Measurements from ENCODE around the gene SPATA1. TPM values are rescaled to one million over a fixed set of nuclear protein-coding genes. Genes with fewer than 3 reads are reported as not detected.

SPATA1 gene
- total and polyA plus RNA-seq, 2 donors (not counting 1 experiment from before 2014, with no cell fraction given) = 0.73 to 8.6 TPM

DNA sequence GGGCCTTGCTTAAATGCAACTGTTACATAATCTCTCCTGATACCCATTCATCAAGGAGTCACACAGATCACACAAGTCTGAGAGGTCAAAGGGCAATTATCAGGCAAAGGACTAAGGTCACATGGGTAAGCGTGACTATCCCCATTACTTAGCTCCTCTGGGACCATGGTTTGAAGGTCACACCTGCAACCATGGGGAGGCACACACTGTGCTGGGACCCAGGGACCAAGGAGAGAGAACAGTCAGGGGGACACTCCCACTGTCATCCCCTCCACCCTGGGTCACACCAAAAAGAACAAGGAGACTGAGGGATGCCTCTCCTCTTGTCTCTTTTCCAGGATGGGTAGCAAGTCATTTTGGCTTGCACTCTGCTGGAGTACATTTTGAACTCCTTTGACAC lies 99.0 kb downstream of the SPATA1 start:
- Histone ChIP-seq H3K9ac (ENCODE audit: low read length) (no peak overlapping the region), H2AFZ (ENCODE audit: insufficient read depth, low read depth, low read length, poor library complexity, severe bottlenecking) (no peak overlapping the region), H3K4me3 (ENCODE audit: control extremely low read depth in 1 of 5, extremely low read depth in 1 of 5, insufficient read depth in 1 of 5, low read depth in 2 of 5, low read length in 4 of 5) (no peak overlapping the region), H3K9me3 (ENCODE audit: control extremely low read depth in 1 of 3, control insufficient read depth in 2 of 3, insufficient read depth in 1 of 3, low read length in 2 of 3) (peaks cover 6 to 26% (median 25%) of the 10 kb centered on the region in 3 donors), H3K27ac (ENCODE audit: low read length in 2 of 2) (no peak overlapping the region), H4K20me1 (ENCODE audit: control insufficient read depth, insufficient read depth, low read length, poor library complexity, severe bottlenecking) (no peaks in the 10 kb centered on the region), H3K4me1 (ENCODE audit: control insufficient read depth in 2 of 2, insufficient read depth in 2 of 2, low read length in 2 of 2) (no peaks in the 10 kb centered on the region), H3K79me2 (ENCODE audit: control insufficient read depth, insufficient read depth, low read length) (no peaks in the 10 kb centered on the region), H3K27me3 (replicated peaks in 1 of 4; ENCODE audit: control extremely low read depth in 1 of 4, control insufficient read depth in 3 of 4, insufficient read depth in 4 of 4, low read length in 3 of 4) (peaks cover 0 to 17% (median 0%) of the 10 kb centered on the region in 4 experiments), H3K4me2 (replicated peaks; ENCODE audit: low read depth, low read length, poor library complexity, severe bottlenecking) (no peak overlapping the region), H3K36me3 (replicated peaks in 1 of 2; ENCODE audit: control extremely low read depth in 1 of 2, control insufficient read depth in 1 of 2, extremely low read depth in 1 of 2, insufficient read depth in 2 of 2, low read length in 1 of 2) (no peaks in the 10 kb centered on the region)
- ChIA-PET CTCF (no interaction called here), POLR2A (no interaction called here)
- H3K9me3 Mint-ChIP-seq (ENCODE audit: insufficient read depth) = peaks cover 8% of the 10 kb centered on the region
- WGBS (ENCODE audit: insufficient coverage) = no CpG with 5 or more reads among the region's 1 CpG
- no peak for ATAC-seq (ENCODE audit: low read depth)
- intact Hi-C loops (cut with micrococcal nuclease) = no loop called here
- TF ChIP-seq EZH2 (IDR thresholded peaks at IDR 0.05; ENCODE audit: borderline replicate concordance, insufficient read depth, low read depth, low read length, poor library complexity, severe bottlenecking) (no peak), CTCF (IDR thresholded peaks at IDR 0.05) (no peak)
- no peak for DNase-seq
- no peaks in the 10 kb centered on the region for H3K27me3 Mint-ChIP-seq
- H3K4me3 Mint-ChIP-seq = no peak overlapping the region
- H3K4me1 Mint-ChIP-seq = no peaks in the 10 kb centered on the region
- H3K27ac Mint-ChIP-seq = no peak overlapping the region

DNA sequence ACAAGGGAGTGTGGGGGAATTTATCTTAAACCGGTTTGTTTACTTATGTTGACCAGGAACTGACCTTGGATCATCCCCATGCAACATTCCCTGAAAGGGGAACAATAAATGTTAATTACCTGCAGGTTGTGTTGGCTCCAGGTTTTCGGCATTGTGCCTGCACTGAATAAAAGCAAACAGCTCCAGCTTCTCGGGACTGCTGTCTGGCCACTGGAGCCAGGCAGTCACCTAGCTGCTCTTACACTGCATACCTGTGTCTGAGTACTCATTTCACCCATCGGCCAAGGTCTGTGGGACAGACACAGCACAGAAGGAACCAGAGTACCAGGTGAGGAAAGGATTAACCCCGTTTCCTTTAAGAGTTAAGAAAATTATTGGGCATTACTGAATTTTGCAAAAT lies 100.8 kb downstream of the SPATA1 start:
- Histone ChIP-seq H3K9ac (ENCODE audit: low read length) (no peak overlapping the region), H3K4me3 (ENCODE audit: control extremely low read depth in 1 of 5, extremely low read depth in 1 of 5, insufficient read depth in 1 of 5, low read depth in 2 of 5, low read length in 4 of 5) (no peak overlapping the region), H3K9me3 (ENCODE audit: control extremely low read depth in 1 of 3, control insufficient read depth in 2 of 3, insufficient read depth in 1 of 3, low read length in 2 of 3) (peaks cover 6 to 26% (median 25%) of the 10 kb centered on the region in 3 donors), H3K79me2 (ENCODE audit: control insufficient read depth, insufficient read depth, low read length) (no peaks in the 10 kb centered on the region), H4K20me1 (ENCODE audit: control insufficient read depth, insufficient read depth, low read length, poor library complexity, severe bottlenecking) (no peaks in the 10 kb centered on the region), H3K36me3 (replicated peaks in 1 of 2; ENCODE audit: control extremely low read depth in 1 of 2, control insufficient read depth in 1 of 2, extremely low read depth in 1 of 2, insufficient read depth in 2 of 2, low read length in 1 of 2) (no peaks in the 10 kb centered on the region), H3K27me3 (replicated peaks in 1 of 4; ENCODE audit: control extremely low read depth in 1 of 4, control insufficient read depth in 3 of 4, insufficient read depth in 4 of 4, low read length in 3 of 4) (peaks cover 0 to 17% (median 0%) of the 10 kb centered on the region in 4 experiments), H3K4me2 (replicated peaks; ENCODE audit: low read depth, low read length, poor library complexity, severe bottlenecking) (no peak overlapping the region), H3K4me1 (ENCODE audit: control insufficient read depth in 2 of 2, insufficient read depth in 2 of 2, low read length in 2 of 2) (no peaks in the 10 kb centered on the region), H2AFZ (ENCODE audit: insufficient read depth, low read depth, low read length, poor library complexity, severe bottlenecking) (no peak overlapping the region), H3K27ac (ENCODE audit: low read length in 2 of 2) (no peak overlapping the region)
- Mint-ChIP-seq H3K27me3 (no peaks in the 10 kb centered on the region), H3K27ac (no peak overlapping the region), H3K9me3 (ENCODE audit: insufficient read depth) (peaks cover 8% of the 10 kb centered on the region), H3K4me1 (no peaks in the 10 kb centered on the region), H3K4me3 (no peak overlapping the region)
- WGBS (ENCODE audit: insufficient coverage) = 100% methylated on average over 4 of the region's 5 CpGs
- no peak for DNase-seq
- TF ChIP-seq CTCF (IDR thresholded peaks at IDR 0.05) (no peak), EZH2 (IDR thresholded peaks at IDR 0.05; ENCODE audit: borderline replicate concordance, insufficient read depth, low read depth, low read length, poor library complexity, severe bottlenecking) (no peak)
- POLR2A ChIA-PET = no interaction called here
- CTCF ChIA-PET = interaction anchor here (1.0 to 1.7 kb wide), 3 partner anchors 21 to 462 kb away, joined by 3 to 6 read pairs (median 3); no protein-coding TSS in a partner anchor
- no peak for ATAC-seq (ENCODE audit: low read depth)
- intact Hi-C loops (cut with micrococcal nuclease) = no loop called here

Measured in B cell (primary cell).